K562 (cell line): Measurements from ENCODE around the gene NFE2. TPM values are rescaled to one million over a fixed set of nuclear protein-coding genes. Genes with fewer than 3 reads are reported as not detected.

Source experiments
- ATF7 ChIP-seq: fragments of 450-650 bp; IDR thresholded peaks from 2 replicates; pipeline ENCODE4 v1.7.1; 2014; ENCODE audit warnings: mild to moderate bottlenecking, moderate library complexity
- ELF2 ChIP-seq: fragments of 250-450 bp; sonication (Bioruptor Pico); IDR thresholded peaks from 2 replicates; pipeline ENCODE4 v1.5.0; 2021; ENCODE audit warnings: mild to moderate bottlenecking
- MTA1 ChIP-seq: fragments of 450-650 bp; IDR thresholded peaks from 2 replicates; pipeline ENCODE4 v1.6.1; 2017; ENCODE audit warnings: borderline replicate concordance
- NFATC3 ChIP-seq: fragments of 450-650 bp; IDR thresholded peaks from 2 replicates; pipeline ENCODE4 v1.6.1; 2017; ENCODE audit warnings: mild to moderate bottlenecking
- SMARCC2 ChIP-seq: fragments of 450-650 bp; IDR thresholded peaks from 2 replicates; pipeline ENCODE4 v1.6.1; 2017; ENCODE audit warnings: antibody characterized with exemption, moderate library complexity, mild to moderate bottlenecking, low read depth
- SRSF1 ChIP-seq: fragments of 200-400 bp; formaldehyde crosslinking; IDR thresholded peaks from 2 replicates; pipeline ENCODE4 v1.6.1; 2017; ENCODE audit warnings: mild to moderate bottlenecking, low read depth, low read length, moderate library complexity
- ZFP1 ChIP-seq: fragments of 450-650 bp; formaldehyde crosslinking; IDR thresholded peaks from 2 replicates; pipeline ENCODE4 v1.4.0; 2020; ENCODE audit warnings: mild to moderate bottlenecking, mixed read lengths
- ZNF165 ChIP-seq: fragments of 250-450 bp; sonication (Bioruptor Pico); IDR thresholded peaks from 2 replicates; pipeline ENCODE4 v1.4.0; 2020; ENCODE audit warnings: borderline replicate concordance
- polyA plus RNA-seq, 8 experiments: library from polyadenylated mRNA; depleted of rRNA in 4 of 8; stranded (reverse) in 5 of 8; unstranded in 3 of 8; fragments of >200 nt; fragmentation: Nextera tagmentation in 2 of 8; fragmentation: Illumina TruSeq in 1 of 8; extraction: Ambion mirVana in 2 of 8; extraction: Trizol in 1 of 8; gene quantifications; 2 replicates each; pipeline versions ENCODE4 v1.2.1 to v1.2.3, GENCODE V29; 2011 to 2014; ENCODE audit warnings: inconsistent platforms in 1 of 8, missing spikeins in 1 of 8
- total RNA-seq, 7 experiments: library from RNA; depleted of rRNA in 6 of 7; stranded (reverse); fragments of >200 nt in 6 of 7; fragmentation: Illumina TruSeq in 2 of 7; extraction: Trizol in 2 of 7; gene quantifications; 2 replicates each; pipeline versions ENCODE4 v1.2.1 to v1.2.3, GENCODE V29; 2011 to 2021; ENCODE audit warnings: low replicate concordance in 1 of 7
- TF ChIP-seq, protein P1 (sequence below): sonication (generic); formaldehyde crosslinking; IDR thresholded peaks from 2 replicates; pipeline ENCODE4 v1.8.0; 2023; ENCODE audit warnings: missing genetic modification reagents, mild to moderate bottlenecking, borderline replicate concordance
- TF ChIP-seq, protein P2 (sequence below): fragments of 450-650 bp; IDR thresholded peaks from 2 replicates; pipeline ENCODE4 v1.6.1; 2016; ENCODE audit warnings: mild to moderate bottlenecking, moderate library complexity

Gene NFE2
- total and polyA plus RNA-seq, 9 of the 15 experiments (the other 6 are each of a cell fraction or from before 2014, with no cell fraction given), result 12.3 to 282 (median 208) TPM

DNA sequence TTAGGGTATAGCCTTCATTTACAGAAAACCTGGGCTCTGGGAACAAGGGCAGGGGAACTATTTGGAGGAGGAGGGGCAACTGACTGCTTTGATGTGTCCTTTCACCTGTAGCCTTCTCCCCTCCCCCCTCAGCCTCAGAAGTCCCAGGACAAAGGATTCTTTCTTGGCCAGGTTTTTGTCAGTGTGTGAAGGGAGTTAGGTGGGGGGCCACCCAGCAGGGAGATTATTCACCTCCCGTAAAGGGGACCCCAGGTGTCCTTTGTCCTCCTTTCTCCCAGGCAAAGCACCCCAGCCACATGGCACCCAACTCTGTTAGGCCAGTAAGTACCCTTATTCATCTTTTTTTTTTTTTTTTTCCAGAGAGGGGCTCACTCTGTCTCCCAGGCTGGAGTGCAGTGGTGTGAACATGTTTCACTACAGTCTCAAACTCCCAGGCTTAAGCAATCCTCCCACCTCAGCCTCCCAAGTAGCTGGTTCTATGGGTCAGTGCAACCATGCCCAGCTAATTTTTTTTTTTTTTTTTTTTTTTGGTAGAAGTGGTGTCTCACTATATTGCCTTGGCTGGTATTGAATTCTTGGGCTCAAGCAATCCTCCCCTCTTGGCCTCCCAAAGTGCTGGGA is 723 bp upstream of the NFE2 start (continued):
- TF ChIP-seq, protein P1, sequence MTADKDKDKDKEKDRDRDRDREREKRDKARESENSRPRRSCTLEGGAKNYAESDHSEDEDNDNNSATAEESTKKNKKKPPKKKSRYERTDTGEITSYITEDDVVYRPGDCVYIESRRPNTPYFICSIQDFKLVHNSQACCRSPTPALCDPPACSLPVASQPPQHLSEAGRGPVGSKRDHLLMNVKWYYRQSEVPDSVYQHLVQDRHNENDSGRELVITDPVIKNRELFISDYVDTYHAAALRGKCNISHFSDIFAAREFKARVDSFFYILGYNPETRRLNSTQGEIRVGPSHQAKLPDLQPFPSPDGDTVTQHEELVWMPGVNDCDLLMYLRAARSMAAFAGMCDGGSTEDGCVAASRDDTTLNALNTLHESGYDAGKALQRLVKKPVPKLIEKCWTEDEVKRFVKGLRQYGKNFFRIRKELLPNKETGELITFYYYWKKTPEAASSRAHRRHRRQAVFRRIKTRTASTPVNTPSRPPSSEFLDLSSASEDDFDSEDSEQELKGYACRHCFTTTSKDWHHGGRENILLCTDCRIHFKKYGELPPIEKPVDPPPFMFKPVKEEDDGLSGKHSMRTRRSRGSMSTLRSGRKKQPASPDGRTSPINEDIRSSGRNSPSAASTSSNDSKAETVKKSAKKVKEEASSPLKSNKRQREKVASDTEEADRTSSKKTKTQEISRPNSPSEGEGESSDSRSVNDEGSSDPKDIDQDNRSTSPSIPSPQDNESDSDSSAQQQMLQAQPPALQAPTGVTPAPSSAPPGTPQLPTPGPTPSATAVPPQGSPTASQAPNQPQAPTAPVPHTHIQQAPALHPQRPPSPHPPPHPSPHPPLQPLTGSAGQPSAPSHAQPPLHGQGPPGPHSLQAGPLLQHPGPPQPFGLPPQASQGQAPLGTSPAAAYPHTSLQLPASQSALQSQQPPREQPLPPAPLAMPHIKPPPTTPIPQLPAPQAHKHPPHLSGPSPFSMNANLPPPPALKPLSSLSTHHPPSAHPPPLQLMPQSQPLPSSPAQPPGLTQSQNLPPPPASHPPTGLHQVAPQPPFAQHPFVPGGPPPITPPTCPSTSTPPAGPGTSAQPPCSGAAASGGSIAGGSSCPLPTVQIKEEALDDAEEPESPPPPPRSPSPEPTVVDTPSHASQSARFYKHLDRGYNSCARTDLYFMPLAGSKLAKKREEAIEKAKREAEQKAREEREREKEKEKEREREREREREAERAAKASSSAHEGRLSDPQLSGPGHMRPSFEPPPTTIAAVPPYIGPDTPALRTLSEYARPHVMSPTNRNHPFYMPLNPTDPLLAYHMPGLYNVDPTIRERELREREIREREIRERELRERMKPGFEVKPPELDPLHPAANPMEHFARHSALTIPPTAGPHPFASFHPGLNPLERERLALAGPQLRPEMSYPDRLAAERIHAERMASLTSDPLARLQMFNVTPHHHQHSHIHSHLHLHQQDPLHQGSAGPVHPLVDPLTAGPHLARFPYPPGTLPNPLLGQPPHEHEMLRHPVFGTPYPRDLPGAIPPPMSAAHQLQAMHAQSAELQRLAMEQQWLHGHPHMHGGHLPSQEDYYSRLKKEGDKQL (CRISPR knock-in tag), result no peak
- no peak for TF ChIP-seq ZFP1
- no peak; the same call in 1 of the 2 replicates for TF ChIP-seq ATF7
- no peak for TF ChIP-seq MTA1
- 0 out of 2 replicates have a peak, but pooled peaks have one; percentile 15 for TF ChIP-seq ZNF165 (CRISPR knock-in tag)
- TF ChIP-seq SMARCC2, result no peak
- TF ChIP-seq, protein P2, sequence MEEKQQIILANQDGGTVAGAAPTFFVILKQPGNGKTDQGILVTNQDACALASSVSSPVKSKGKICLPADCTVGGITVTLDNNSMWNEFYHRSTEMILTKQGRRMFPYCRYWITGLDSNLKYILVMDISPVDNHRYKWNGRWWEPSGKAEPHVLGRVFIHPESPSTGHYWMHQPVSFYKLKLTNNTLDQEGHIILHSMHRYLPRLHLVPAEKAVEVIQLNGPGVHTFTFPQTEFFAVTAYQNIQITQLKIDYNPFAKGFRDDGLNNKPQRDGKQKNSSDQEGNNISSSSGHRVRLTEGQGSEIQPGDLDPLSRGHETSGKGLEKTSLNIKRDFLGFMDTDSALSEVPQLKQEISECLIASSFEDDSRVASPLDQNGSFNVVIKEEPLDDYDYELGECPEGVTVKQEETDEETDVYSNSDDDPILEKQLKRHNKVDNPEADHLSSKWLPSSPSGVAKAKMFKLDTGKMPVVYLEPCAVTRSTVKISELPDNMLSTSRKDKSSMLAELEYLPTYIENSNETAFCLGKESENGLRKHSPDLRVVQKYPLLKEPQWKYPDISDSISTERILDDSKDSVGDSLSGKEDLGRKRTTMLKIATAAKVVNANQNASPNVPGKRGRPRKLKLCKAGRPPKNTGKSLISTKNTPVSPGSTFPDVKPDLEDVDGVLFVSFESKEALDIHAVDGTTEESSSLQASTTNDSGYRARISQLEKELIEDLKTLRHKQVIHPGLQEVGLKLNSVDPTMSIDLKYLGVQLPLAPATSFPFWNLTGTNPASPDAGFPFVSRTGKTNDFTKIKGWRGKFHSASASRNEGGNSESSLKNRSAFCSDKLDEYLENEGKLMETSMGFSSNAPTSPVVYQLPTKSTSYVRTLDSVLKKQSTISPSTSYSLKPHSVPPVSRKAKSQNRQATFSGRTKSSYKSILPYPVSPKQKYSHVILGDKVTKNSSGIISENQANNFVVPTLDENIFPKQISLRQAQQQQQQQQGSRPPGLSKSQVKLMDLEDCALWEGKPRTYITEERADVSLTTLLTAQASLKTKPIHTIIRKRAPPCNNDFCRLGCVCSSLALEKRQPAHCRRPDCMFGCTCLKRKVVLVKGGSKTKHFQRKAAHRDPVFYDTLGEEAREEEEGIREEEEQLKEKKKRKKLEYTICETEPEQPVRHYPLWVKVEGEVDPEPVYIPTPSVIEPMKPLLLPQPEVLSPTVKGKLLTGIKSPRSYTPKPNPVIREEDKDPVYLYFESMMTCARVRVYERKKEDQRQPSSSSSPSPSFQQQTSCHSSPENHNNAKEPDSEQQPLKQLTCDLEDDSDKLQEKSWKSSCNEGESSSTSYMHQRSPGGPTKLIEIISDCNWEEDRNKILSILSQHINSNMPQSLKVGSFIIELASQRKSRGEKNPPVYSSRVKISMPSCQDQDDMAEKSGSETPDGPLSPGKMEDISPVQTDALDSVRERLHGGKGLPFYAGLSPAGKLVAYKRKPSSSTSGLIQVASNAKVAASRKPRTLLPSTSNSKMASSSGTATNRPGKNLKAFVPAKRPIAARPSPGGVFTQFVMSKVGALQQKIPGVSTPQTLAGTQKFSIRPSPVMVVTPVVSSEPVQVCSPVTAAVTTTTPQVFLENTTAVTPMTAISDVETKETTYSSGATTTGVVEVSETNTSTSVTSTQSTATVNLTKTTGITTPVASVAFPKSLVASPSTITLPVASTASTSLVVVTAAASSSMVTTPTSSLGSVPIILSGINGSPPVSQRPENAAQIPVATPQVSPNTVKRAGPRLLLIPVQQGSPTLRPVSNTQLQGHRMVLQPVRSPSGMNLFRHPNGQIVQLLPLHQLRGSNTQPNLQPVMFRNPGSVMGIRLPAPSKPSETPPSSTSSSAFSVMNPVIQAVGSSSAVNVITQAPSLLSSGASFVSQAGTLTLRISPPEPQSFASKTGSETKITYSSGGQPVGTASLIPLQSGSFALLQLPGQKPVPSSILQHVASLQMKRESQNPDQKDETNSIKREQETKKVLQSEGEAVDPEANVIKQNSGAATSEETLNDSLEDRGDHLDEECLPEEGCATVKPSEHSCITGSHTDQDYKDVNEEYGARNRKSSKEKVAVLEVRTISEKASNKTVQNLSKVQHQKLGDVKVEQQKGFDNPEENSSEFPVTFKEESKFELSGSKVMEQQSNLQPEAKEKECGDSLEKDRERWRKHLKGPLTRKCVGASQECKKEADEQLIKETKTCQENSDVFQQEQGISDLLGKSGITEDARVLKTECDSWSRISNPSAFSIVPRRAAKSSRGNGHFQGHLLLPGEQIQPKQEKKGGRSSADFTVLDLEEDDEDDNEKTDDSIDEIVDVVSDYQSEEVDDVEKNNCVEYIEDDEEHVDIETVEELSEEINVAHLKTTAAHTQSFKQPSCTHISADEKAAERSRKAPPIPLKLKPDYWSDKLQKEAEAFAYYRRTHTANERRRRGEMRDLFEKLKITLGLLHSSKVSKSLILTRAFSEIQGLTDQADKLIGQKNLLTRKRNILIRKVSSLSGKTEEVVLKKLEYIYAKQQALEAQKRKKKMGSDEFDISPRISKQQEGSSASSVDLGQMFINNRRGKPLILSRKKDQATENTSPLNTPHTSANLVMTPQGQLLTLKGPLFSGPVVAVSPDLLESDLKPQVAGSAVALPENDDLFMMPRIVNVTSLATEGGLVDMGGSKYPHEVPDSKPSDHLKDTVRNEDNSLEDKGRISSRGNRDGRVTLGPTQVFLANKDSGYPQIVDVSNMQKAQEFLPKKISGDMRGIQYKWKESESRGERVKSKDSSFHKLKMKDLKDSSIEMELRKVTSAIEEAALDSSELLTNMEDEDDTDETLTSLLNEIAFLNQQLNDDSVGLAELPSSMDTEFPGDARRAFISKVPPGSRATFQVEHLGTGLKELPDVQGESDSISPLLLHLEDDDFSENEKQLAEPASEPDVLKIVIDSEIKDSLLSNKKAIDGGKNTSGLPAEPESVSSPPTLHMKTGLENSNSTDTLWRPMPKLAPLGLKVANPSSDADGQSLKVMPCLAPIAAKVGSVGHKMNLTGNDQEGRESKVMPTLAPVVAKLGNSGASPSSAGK, result no peak
- no peak for TF ChIP-seq SRSF1
- no peak for TF ChIP-seq ELF2 (CRISPR knock-in tag)
- TF ChIP-seq NFATC3, result no peak
